Measurements from ENCODE around the gene PPP1R11.

The PPP1R11 gene

GRCh38 chr6:30071858-30072257, 4.9 kb downstream of the PPP1R11 start:
- TF ChIP-seq, protein P1, sequence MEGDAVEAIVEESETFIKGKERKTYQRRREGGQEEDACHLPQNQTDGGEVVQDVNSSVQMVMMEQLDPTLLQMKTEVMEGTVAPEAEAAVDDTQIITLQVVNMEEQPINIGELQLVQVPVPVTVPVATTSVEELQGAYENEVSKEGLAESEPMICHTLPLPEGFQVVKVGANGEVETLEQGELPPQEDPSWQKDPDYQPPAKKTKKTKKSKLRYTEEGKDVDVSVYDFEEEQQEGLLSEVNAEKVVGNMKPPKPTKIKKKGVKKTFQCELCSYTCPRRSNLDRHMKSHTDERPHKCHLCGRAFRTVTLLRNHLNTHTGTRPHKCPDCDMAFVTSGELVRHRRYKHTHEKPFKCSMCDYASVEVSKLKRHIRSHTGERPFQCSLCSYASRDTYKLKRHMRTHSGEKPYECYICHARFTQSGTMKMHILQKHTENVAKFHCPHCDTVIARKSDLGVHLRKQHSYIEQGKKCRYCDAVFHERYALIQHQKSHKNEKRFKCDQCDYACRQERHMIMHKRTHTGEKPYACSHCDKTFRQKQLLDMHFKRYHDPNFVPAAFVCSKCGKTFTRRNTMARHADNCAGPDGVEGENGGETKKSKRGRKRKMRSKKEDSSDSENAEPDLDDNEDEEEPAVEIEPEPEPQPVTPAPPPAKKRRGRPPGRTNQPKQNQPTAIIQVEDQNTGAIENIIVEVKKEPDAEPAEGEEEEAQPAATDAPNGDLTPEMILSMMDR (IDR thresholded peaks at IDR 0.05) = no peak
- no peak overlapping the region for H3K27ac ChIP-seq

DNA sequence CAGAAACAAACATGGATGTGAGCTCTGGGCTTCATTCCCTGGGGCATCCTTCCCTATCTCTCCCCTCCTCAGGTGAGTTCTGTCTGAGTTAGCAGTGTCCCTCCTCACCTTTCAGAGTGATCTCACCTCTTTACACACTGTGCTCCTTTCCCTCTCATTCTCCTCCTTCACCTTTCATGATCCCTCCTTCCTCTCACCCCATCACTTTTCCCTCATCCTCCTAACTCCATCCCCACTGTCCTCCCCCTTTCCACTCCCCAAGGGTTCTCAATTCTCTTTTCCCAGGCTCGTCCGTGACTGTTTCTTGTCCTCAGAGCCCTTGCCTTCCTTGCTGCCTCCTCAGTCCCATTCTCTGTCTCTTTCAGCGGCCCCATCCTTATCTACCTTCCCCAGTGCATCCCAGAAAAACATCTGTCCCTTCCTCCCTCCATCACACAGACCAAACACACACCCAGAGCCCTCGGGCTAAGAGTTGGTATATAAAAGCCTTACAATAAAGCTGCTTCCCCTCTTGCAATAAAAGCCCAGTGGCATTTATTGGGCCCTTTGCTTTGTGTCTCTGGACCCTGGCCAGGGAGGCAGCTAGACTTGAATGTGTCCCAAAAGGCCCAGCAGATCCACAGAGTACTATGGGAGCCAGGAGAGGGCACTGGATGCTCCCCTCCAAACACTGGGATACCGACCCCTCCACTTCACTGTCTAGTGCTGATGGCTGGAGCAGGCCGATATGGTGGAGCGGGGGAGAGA, 6.7 kb downstream of the PPP1R11 start:
- Histone ChIP-seq H3K4me3 (ENCODE audit: low read depth in 1 of 2, low read length in 1 of 2) (no peak overlapping the region), H3K27ac (no peak overlapping the region), H3K9me3 (no peaks in the 10 kb centered on the region), H3K27me3 (peaks cover 92% of the 10 kb centered on the region), H3K4me1 (ENCODE audit: control insufficient read depth in 1 of 2, insufficient read depth in 1 of 2, low read depth in 1 of 2, low read length in 1 of 2) (peaks cover 0 to under 1% of the 10 kb centered on the region in 2 experiments), H3K36me3 (peaks cover 22% of the 10 kb centered on the region)
- TF ChIP-seq, protein P1 (IDR thresholded peaks at IDR 0.05) = no peak

More at GRCh38 chr6:30071858-30072257, 4.9 kb downstream of the PPP1R11 start:
- Histone ChIP-seq H3K27me3 (peaks cover 74% of the 10 kb centered on the region), H3K9me3 (no peaks in the 10 kb centered on the region), H3K4me1 (ENCODE audit: control insufficient read depth in 1 of 2, insufficient read depth in 1 of 2, low read depth in 1 of 2, low read length in 1 of 2) (peaks cover 10 to 15% of the 10 kb centered on the region in 2 experiments), H3K36me3 (peaks cover 28% of the 10 kb centered on the region), H3K4me3 (ENCODE audit: low read depth in 1 of 2, low read length in 1 of 2) (no peak overlapping the region)

- no peak overlapping the region for H3K4me3 ChIP-seq (ENCODE audit: low read depth in 1 of 2, low read length in 1 of 2)
- TF ChIP-seq, protein P1 (IDR thresholded peaks at IDR 0.05) = no peak
- no peaks in the 10 kb centered on the region for H3K4me1 ChIP-seq (ENCODE audit: control insufficient read depth in 1 of 2, insufficient read depth in 1 of 2, low read depth in 1 of 2, low read length in 1 of 2)
- peaks cover 100% of the 10 kb centered on the region for H3K27me3 ChIP-seq
- H3K9me3 ChIP-seq = no peaks in the 10 kb centered on the region
- H3K36me3 ChIP-seq = peaks cover 14% of the 10 kb centered on the region
- no peak overlapping the region for H3K27ac ChIP-seq
Measured at GRCh38 chr6:30074331-30075093, 7.5 kb downstream of the PPP1R11 start.

GRCh38 chr6:30075094-30075789, 8.2 kb downstream of the PPP1R11 start, which contains the start of gene RNF39:
RNF39 (minus strand) TSS chr6:30075769; CDS start chr6:30075585, 184 bp downstream.
- H3K27me3 ChIP-seq = peaks cover 100% of the 10 kb centered on the region
- H3K9me3 ChIP-seq = no peaks in the 10 kb centered on the region
- TF ChIP-seq, protein P1 (IDR thresholded peaks at IDR 0.05) = no peak
- peaks cover 6% of the 10 kb centered on the region for H3K36me3 ChIP-seq
- H3K27ac ChIP-seq = no peak within 1 kb of the TSS
- H3K4me3 ChIP-seq (ENCODE audit: low read depth in 1 of 2, low read length in 1 of 2) = no peak within 1 kb of the TSS
- no peaks in the 10 kb centered on the region for H3K4me1 ChIP-seq (ENCODE audit: control insufficient read depth in 1 of 2, insufficient read depth in 1 of 2, low read depth in 1 of 2, low read length in 1 of 2)

Measured in neutrophil (primary cell).